Activated naive CD8-positive, alpha-beta T cell treated with anti-CD3 and anti-CD28 coated beads, Interleukin-2, amount 50 U/mL, for 16 hours (primary cell): Measurements from ENCODE around the gene EDN3.

ENCODE experiments used
- DNase-seq: peaks from one replicate; pipeline ENCODE4 v3.0.0-alpha.2; 2020; ENCODE audit warnings: low read depth, low spot score

EDN3 gene

GRCh38 chr20:59308493-59309201 lies 8.2 kb downstream of the EDN3 start:
- DNase-seq: no peak

GRCh38 chr20:59309218-59309617 lies 8.8 kb downstream of the EDN3 start:
- no peak for DNase-seq

DNA sequence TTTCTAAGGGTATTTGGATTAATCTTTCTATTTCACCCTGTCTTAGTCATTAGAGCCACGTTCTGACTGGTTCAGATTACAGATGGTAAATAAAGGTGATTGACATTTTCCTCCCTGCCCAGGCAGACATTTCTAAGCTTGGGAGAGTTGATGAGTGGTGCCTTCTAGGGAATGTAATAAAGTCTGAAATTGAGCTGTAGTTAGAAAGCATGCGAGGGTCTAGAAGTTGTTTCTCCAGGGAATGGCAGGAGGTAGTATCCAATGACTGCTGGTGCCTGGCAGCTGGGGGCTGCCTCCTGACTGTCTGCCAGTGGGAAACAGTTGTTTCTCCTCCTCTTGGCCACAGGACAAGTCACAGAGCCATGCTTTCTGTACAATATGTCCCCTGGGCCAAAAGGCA lies 14.6 kb downstream of the EDN3 start:
- DNase-seq: no peak

GRCh38 chr20:59316911-59317731 lies 16.7 kb downstream of the EDN3 start:
- no peak for DNase-seq

DNA sequence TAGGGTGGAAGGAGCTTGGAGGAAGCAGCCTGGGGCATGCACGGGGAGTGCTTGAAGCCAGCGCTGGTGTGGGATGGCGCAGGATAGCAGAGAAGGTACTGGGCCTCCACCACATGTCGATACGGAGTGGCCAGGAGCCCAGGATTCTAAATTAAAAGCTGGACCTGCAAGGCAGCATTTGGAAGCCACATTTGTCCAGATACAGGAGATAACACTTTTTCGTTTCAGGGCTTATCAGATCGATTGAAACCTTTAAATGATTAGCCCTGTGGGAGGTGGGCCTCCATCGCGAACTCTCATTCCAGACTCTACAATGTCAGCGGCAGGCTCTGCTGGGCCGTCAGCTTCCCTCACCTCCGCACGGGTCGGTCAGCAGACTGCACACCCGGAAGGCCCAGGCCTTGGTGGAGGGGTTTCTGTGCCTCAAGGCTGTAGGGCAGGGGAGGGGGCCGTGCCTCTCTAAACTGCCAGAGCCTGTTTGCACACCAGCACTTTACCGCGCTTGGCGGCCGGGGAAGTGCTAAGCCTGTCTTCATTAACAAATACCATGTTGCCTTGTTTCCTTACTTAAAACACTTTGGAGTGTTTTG lies 17.9 kb downstream of the EDN3 start:
- DNase-seq: no peak

DNA sequence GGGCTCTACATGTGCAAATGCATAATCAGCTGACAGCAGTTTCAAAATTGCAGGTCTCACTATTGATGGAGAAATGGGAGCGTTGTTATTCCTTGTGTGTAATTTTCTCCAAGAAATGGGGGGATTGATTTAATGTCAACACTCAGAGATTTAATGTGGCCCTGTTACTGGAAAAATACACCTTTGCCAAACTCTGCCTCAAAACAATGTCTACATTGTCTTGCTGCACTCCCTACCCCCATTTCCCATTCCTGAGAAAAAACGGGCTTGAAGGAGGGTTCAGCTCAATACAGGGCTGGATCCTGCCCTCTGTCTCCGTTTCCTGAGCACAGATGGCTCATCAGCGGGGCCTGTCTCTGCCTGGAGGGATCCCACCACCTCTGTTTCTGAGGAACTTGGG lies 18.4 kb downstream of the EDN3 start:
- DNase-seq: no peak

DNA sequence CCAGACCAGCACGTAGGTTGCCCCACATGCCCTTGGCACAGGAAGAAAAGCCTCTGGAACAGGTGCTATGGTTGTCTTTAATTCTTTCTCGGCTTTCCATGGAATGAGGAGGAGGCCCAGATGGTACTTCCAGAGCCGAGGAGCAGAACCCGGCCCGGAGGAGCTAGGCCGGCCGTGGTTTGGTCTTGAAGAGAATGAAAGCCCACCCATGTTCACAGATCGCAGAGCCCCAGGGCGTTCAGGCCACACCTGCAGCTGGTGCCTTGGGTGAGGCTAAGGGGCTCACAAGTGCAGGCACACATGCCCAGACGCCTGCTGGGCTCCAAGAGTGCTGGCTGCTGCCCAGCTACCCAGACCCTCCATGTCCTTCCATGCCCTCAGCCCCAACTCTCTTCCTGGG lies 20.0 kb downstream of the EDN3 start:
- no peak for DNase-seq

DNA sequence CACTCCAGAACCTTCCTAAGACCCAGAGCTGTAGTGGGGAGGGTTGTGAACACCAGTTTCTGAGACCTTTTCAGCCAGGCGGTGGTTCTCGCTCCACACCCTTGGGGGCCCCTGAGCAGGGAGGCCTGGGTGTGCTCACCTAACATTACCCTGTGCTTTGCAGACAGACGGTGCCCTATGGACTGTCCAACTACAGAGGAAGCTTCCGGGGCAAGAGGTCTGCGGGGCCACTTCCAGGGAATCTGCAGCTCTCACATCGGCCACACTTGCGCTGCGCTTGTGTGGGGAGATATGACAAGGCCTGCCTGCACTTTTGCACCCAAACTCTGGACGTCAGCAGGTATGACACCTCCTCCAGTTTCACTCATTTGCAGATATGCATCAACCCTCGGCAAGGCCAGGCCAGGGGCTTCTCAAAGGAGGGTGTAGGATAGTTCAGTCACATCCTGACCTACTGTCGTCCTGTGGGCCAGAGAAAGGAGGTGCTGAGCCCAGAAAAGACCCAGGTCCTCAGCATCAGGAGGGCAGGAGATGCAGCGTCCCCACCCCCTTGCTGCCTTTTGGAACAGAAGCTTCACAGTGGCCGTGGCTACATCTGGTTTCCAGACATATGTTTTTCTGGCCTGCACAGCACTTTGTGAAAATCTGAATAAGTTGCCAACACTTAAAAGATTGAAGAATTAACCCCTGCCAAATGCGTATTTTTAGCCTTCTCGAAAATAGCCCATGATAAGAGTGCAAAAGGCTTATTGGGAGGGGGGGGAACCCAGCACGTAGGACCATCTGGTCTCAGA lies 20.6 kb downstream of the EDN3 start:
- DNase-seq: no peak

DNA sequence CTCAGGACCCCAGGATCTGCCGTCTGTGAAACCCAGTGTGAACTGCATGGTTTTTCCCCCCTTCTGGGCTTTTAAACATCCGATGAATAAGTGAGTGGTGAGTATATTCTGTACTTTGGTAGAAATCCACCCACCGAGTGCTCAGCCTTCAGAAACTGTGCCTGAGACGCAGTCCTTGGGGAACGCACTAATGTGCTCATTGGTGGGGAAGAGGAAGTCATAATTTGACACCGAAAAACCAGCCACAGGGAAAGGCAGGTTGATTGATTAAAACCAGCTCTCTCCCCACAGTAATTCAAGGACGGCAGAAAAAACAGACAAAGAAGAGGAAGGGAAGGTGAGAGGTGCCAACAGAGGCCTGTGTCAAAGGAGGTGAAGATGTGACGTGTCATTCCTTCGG lies 21.7 kb downstream of the EDN3 start:
- no peak for DNase-seq

DNA sequence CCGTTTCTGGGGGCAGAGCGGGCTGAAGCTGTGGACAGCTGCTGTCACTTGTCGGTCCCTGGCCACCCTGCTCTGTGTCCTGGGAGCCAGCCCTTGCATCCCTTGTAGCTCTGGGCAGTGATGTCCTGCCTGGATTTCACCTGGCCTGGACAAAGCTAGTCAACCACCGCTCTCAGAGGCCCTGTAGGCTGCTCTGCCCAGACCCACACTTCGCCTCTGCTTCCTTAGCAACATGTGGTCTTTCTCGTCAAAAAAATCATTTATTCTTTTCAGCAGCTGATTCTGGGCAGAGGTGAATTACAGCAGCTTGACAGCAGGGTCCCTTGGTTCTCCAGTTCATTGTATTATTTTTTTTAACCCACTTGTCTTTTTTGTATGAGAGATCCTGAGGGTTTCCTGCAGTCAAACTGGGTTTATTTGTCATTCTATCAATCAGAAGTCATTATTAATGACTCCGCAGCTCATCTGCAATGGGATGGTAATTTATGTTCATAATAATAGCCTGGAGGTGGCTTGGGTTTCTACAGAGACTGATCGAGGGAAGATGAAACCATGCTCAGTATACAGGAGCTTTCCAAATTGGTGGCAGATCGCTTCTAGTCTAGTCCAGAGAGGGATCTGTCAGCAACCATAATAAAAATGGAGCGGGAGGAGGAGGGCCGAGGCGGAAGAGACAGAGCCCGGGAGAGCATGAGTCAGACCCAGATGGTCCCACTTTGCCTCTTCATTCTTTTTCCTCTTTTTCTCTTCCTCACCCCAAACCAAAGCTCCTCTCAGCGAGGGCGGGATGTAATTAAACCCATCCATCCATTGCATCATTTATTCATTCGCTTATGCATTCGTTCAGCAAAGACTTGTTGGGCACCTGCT lies 22.4 kb downstream of the EDN3 start:
- no peak for DNase-seq

GRCh38 chr20:59323731-59324130 lies 23.3 kb downstream of the EDN3 start:
- no peak for DNase-seq

GRCh38 chr20:59324521-59325141 lies 24.2 kb downstream of the EDN3 start:
- no peak for DNase-seq

DNA sequence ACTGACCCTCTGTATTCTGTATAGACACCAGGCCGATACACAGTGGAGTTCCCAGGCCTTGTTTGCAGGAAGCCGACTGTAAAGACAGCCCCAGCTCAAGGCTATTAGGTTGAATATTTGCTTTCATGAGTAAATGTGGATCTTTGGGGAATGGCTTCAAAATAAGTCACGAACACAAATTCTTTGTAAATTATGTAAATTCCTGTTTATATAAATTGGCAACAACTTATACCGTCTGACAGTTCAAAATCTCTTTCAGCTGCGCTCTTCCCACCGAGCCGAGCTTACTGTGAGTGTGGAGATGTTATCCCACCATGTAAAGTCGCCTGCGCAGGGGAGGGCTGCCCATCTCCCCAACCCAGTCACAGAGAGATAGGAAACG lies 24.7 kb downstream of the EDN3 start:
- DNase-seq: no peak

DNA sequence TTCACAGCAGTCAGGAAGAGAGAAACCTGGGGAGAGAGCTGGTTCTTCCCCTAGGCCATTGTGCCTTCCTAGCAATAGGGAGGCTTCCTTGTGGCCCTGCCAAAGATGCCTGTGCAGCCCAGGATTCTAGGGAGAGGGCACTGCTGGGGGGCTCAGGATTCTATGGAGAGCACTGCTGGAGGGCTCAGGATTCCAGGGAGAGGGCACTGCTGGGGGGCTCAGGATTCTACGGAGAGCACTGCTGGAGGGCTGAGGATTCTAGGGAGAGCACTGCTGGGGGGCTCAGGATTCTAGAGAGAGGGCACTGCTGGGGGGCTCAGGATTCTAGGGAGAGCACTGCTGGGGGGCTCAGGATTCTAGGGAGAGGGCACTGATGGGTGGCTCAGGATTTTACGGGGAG lies 25.8 kb downstream of the EDN3 start:
- no peak for DNase-seq

DNA sequence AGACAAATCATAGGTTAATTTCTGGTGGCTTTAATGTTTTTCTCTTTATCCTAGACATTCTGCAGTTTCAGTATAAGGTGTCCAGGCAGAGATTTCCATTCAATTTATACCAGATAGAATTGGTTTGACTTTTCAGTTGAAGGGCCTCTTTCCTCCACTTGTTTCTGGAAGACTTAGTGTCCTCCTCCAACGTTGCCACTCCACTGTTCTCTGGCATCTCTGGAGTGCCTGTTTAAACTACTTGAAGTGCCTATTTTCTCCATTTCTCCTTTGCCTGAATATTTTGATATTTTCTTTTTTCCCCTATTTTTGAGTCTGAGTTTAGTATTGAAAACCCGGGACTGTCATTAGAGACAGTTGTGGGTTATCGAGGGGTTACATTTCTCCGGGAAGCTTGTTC lies 27.7 kb downstream of the EDN3 start:
- DNase-seq: no peak

DNA sequence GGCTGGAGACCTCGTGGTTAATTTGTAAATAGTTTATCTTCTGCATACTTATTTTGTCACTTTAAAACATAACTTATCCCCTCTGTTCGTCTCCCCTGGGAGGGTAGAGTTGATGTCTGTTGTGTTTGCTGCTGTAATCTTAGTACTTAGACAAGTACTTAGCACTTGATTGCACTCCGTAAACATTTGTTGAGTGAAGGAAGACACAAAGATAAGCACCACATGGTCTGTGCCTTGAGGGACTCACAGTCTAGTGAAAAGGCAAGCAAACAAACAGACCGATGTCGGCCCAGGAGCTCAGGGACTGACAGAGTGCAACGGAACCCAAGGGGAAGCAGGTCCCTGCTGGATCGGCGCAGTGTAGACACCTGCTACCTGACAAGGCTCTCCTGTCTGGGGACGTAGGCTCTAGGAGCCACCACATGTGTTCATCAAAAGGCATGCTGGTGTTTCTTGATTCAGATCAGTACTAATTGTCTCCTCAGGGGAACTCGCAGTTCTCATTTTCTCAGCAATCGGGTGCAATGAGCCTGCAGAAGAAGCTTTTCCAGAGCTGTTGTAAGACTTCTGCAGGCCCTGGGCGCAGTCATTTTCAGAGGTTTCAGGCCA lies 31.4 kb downstream of the EDN3 start:
- no peak for DNase-seq

DNA sequence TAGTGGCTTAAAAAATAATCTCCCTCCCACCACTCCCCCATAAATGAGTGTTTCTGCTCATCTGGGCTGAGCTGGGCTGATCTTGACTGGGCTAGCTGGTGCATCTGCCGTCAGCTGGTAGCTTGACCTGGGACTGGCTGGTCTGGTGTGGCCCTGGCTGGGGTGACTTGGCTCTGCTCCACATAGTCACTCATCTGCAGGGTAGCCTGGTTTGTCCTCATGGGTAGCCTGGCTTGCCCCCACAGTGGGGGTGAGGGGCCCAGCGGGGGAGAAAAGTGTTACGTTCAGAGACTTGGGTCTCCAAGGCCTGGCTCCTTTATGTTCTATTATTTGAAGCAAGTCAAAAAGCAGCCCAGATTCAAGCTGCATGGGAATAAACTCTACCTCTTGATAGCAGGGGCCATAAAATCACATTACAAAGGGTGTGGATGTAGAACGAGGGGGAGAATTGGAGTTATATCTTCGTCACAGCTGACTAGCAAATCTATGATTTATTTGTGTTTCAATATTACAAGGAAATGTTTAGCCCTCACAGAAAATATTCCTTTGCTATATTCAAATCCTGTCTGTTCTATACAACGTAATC lies 32.9 kb downstream of the EDN3 start:
- no peak for DNase-seq

DNA sequence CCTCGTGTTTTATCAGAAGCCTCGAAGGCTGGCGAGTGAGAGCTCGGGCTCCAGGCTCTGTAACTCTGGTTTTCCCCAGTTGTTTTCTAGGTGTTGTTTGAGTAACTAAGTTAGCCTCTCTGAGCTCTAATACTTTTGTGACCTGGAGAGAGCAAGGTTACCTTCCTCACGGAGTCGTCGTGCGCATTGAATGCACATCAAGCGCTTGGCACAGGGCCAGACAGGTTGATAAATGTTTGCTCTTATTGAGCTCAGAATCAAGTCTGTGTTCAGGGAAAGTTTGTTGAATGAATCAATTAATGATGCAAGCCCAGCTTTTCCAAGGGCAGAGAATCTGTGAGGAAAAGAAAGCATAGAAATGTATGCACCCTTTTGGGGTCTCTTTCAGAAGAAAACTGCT lies 33.5 kb downstream of the EDN3 start:
- no peak for DNase-seq

DNA sequence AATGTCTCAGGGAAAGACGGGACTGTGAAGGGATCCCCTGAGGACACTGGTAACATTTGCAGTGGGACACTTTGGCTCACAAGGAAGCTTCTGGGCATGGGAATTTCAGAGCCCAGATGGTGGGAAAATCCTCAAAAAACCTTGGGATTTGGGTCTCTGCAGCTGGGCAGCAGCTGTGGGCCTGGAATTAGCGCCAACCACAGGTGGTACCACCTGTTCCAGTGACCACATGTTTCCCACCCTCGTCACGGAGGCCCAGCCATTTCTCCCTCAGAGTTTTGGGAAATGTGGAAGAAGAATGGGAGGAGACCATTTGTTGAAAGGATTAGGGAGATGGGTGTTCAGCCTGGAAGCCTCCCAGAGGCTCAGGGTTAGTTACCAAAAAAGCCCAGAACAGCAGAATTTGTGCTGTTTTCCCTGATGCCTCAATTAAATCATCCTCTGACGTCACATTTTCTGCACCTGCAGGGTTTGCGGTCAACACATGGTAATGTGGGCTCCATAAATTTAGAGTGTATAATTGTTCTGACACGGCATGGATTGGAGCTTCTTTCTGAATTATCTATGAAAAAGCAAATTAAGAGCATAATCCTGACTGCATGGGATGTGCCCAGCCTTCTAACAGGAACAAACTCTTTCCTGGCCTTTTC lies 34.4 kb downstream of the EDN3 start:
- DNase-seq: no peak
